ENCODE results near the gene ORAI1.
A peak's percentile ranks its signal among the peaks of the same experiment; 100 is the strongest.
"Not testable (repeated sequence)": the region's sequence is repeated elsewhere in the genome, so short reads cannot be mapped to it uniquely, and the experiment has no call there.

The ORAI1 gene

GRCh38 chr12:121600702-121601336 is 25.5 kb upstream of the ORAI1 start:
- no peak for DNase-seq (ENCODE audit: low read depth, low spot score)
- H3K4me3 ChIP-seq (ENCODE audit: low read length), result no peak overlapping the region

- no peak overlapping the region for H3K4me3 ChIP-seq (ENCODE audit: low read length)
- DNase-seq (ENCODE audit: low read depth, low spot score), result no peak
Measured at GRCh38 chr12:121602766-121603165, 23.6 kb upstream of the ORAI1 start.

- H3K4me3 ChIP-seq (ENCODE audit: low read length), result no peak overlapping the region
- DNase-seq (ENCODE audit: low read depth, low spot score), result no peak
Measured at GRCh38 chr12:121603581-121603980, 22.7 kb upstream of the ORAI1 start.

GRCh38 chr12:121608301-121608700 is 18.0 kb upstream of the ORAI1 start:
- H3K4me3 ChIP-seq (ENCODE audit: low read length), result no peak overlapping the region
- DNase-seq (ENCODE audit: low read depth, low spot score), result no peak

- no peak for DNase-seq (ENCODE audit: low read depth, low spot score)
- H3K4me3 ChIP-seq (ENCODE audit: low read length), result no peak overlapping the region
Measured at GRCh38 chr12:121610239-121611149, 15.8 kb upstream of the ORAI1 start.

GRCh38 chr12:121611306-121611705 is 15.0 kb upstream of the ORAI1 start:
- H3K4me3 ChIP-seq (ENCODE audit: low read length), result no peak overlapping the region
- no peak for DNase-seq (ENCODE audit: low read depth, low spot score)

GRCh38 chr12:121613462-121613861 is 12.9 kb upstream of the ORAI1 start:
- H3K4me3 ChIP-seq (ENCODE audit: low read length), result no peak overlapping the region

GRCh38 chr12:121614872-121615467 is 11.4 kb upstream of the ORAI1 start:
- no peak for DNase-seq (ENCODE audit: low read depth, low spot score)
- no peak overlapping the region for H3K4me3 ChIP-seq (ENCODE audit: low read length)

More at GRCh38 chr12:121613462-121613861, 12.9 kb upstream of the ORAI1 start:
- DNase-seq (ENCODE audit: low read depth, low spot score), result no peak

GRCh38 chr12:121618659-121619233 is 7.6 kb upstream of the ORAI1 start:
- no peak for DNase-seq (ENCODE audit: low read depth, low spot score)
- no peak overlapping the region for H3K4me3 ChIP-seq (ENCODE audit: low read length)

- DNase-seq (ENCODE audit: low read depth, low spot score), result no peak
- H3K4me3 ChIP-seq (ENCODE audit: low read length), result no peak overlapping the region
Measured at GRCh38 chr12:121620333-121620891, 5.9 kb upstream of the ORAI1 start.

GRCh38 chr12:121626853-121627640 is 717 bp downstream of the ORAI1 start:
- peak; percentile 87 for DNase-seq (ENCODE audit: low read depth, low spot score)

GRCh38 chr12:121628037-121628436 is 1.7 kb downstream of the ORAI1 start:
- peak overlapping the region; percentile 68 for H3K4me3 ChIP-seq (ENCODE audit: low read length)
- DNase-seq (ENCODE audit: low read depth, low spot score), result no peak

More at GRCh38 chr12:121626853-121627640, 717 bp downstream of the ORAI1 start:
- H3K4me3 ChIP-seq (ENCODE audit: low read length), result peak overlapping the region; percentile 68

- H3K4me3 ChIP-seq (ENCODE audit: low read length), result peak overlapping the region; percentile 68
- DNase-seq (ENCODE audit: low read depth, low spot score), result no peak
Measured at GRCh38 chr12:121628536-121628935, 2.2 kb downstream of the ORAI1 start.

- H3K4me3 ChIP-seq (ENCODE audit: low read length), result no peak overlapping the region
- DNase-seq (ENCODE audit: low read depth, low spot score), result no peak
Measured at GRCh38 chr12:121630791-121631355, 4.5 kb downstream of the ORAI1 start.

GRCh38 chr12:121632069-121632970 is 6.0 kb downstream of the ORAI1 start:
- DNase-seq (ENCODE audit: low read depth, low spot score), result no peak
- no peak overlapping the region for H3K4me3 ChIP-seq (ENCODE audit: low read length)

GRCh38 chr12:121633833-121634196 is 7.5 kb downstream of the ORAI1 start:
- not testable (repeated sequence) for DNase-seq (ENCODE audit: low read depth, low spot score); H3K4me3 ChIP-seq (ENCODE audit: low read length)

- H3K4me3 ChIP-seq (ENCODE audit: low read length), result no peak overlapping the region
- DNase-seq (ENCODE audit: low read depth, low spot score), result no peak
Measured at GRCh38 chr12:121634836-121635235, 8.5 kb downstream of the ORAI1 start.
